ENCODE results near the gene MYBPC3. TPM values are rescaled to one million over a fixed set of nuclear protein-coding genes. Genes with fewer than 3 reads are reported as not detected.

MYBPC3 gene
- total RNA-seq, 1 experiment from 2014 or later = 0.67 TPM

DNA sequence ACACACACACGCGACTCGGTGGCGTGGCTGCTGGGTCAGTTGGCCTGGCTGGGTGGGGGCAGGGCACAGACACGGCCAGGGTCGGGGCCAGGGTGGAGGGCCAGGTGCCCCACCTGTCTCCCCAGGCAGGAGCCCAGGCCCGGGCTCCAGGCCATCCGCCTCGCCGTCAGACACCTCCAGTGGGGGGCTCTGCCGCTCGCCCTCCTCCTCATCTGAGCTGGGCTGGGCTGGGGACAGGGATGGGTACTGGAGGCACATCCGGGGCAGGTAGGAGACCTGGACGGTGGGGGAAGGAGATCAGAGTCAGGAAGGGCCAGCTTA is 6.2 kb upstream of the MYBPC3 start:
- no peaks in the 10 kb centered on the region for H3K27me3 ChIP-seq (ENCODE audit: low read length)
- no peaks in the 10 kb centered on the region for H3K9me3 ChIP-seq (ENCODE audit: low read length)
- H3K36me3 ChIP-seq (ENCODE audit: insufficient read depth, low read length) = peaks cover 20% of the 10 kb centered on the region; the same call in 1 of the 2 replicates
- no peaks in the 10 kb centered on the region for H3K9me2 ChIP-seq (replicated peaks; ENCODE audit: insufficient read depth, low read length)
- H4K20me1 ChIP-seq (ENCODE audit: insufficient read depth, low read depth, low read length) = no peaks in the 10 kb centered on the region
- no peak overlapping the region for H3K4me3 ChIP-seq (ENCODE audit: low read length)
- peaks cover 24% of the 10 kb centered on the region for H3K79me2 ChIP-seq (ENCODE audit: low read length)
- no peak overlapping the region for H3K27ac ChIP-seq (ENCODE audit: low read length)
- H2AFZ ChIP-seq (ENCODE audit: low read length) = no peak overlapping the region
- H3K4me2 ChIP-seq (ENCODE audit: low read depth, low read length, poor library complexity, severe bottlenecking) = no peak overlapping the region
- no peak for DNase-seq
- no peak overlapping the region for H3K9ac ChIP-seq (ENCODE audit: low read length)
- no peaks in the 10 kb centered on the region for H3K4me1 ChIP-seq (ENCODE audit: low read length)

DNA sequence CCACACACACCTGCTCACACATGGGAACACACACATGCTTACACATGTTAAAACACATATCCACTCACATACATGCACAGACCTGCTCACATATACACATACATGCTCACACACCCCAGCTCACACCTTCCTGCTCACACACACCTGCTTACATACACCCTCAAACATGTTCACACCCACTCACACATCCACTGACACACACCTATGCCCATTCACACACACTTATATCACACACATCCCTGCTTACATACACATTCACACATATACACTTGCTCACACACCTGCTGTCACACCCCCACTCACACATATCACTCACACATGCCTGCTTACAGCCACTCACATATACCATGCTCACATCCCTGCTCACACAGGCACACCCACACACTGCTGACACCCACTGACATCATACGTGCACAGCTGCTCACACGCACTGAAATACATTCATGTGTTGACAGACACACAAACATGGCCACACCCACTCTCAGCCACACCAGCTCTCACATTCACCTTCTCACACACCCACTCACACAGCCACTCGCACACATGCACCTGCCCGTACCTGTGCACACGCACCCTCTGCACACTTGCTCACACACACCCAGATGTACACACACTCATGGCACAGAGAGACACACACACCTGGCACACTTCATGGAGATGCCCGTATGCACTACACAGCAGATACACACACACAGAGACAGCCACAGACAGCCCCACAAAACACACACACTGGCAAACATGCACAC is 5.7 kb upstream of the MYBPC3 start:
- Histone ChIP-seq H3K9me2 (replicated peaks; ENCODE audit: insufficient read depth, low read length) (no peaks in the 10 kb centered on the region), H3K27me3 (ENCODE audit: low read length) (no peaks in the 10 kb centered on the region), H3K4me3 (ENCODE audit: low read length) (no peak overlapping the region), H3K27ac (ENCODE audit: low read length) (no peak overlapping the region), H4K20me1 (ENCODE audit: insufficient read depth, low read depth, low read length) (no peaks in the 10 kb centered on the region), H3K9me3 (ENCODE audit: low read length) (no peaks in the 10 kb centered on the region), H3K4me2 (ENCODE audit: low read depth, low read length, poor library complexity, severe bottlenecking) (no peak overlapping the region), H3K36me3 (ENCODE audit: insufficient read depth, low read length) (peaks cover 20% of the 10 kb centered on the region; the same call in 1 of the 2 replicates), H3K79me2 (ENCODE audit: low read length) (peaks cover 20% of the 10 kb centered on the region), H3K9ac (ENCODE audit: low read length) (no peak overlapping the region), H2AFZ (ENCODE audit: low read length) (no peak overlapping the region), H3K4me1 (ENCODE audit: low read length) (no peaks in the 10 kb centered on the region)
- no peak for DNase-seq

DNA sequence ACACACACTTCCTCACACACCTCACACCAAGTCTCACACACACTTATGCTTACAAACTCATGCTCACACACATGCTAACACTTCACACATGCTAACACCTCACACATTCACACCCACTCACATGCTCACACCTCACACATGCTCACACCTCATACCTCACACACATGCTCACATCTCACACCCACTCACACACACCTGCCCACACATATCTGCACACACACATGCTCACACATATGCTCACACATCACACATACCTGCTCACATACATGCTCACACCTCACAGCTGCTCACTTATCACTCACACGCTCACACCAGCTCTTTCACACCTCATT is 4.5 kb upstream of the MYBPC3 start:
- no peak overlapping the region for H3K9ac ChIP-seq (ENCODE audit: low read length)
- no peaks in the 10 kb centered on the region for H4K20me1 ChIP-seq (ENCODE audit: insufficient read depth, low read depth, low read length)
- no peaks in the 10 kb centered on the region for H3K27me3 ChIP-seq (ENCODE audit: low read length)
- no peak overlapping the region for H2AFZ ChIP-seq (ENCODE audit: low read length)
- no peak overlapping the region for H3K27ac ChIP-seq (ENCODE audit: low read length)
- no peak overlapping the region for H3K4me3 ChIP-seq (ENCODE audit: low read length)
- no peaks in the 10 kb centered on the region for H3K9me2 ChIP-seq (replicated peaks; ENCODE audit: insufficient read depth, low read length)
- H3K4me2 ChIP-seq (ENCODE audit: low read depth, low read length, poor library complexity, severe bottlenecking) = no peak overlapping the region
- no peaks in the 10 kb centered on the region for H3K9me3 ChIP-seq (ENCODE audit: low read length)
- peaks cover 13% of the 10 kb centered on the region for H3K79me2 ChIP-seq (ENCODE audit: low read length)
- H3K4me1 ChIP-seq (ENCODE audit: low read length) = no peaks in the 10 kb centered on the region
- no peak for DNase-seq
- H3K36me3 ChIP-seq (ENCODE audit: insufficient read depth, low read length) = peaks cover 17% of the 10 kb centered on the region; the same call in 1 of the 2 replicates

DNA sequence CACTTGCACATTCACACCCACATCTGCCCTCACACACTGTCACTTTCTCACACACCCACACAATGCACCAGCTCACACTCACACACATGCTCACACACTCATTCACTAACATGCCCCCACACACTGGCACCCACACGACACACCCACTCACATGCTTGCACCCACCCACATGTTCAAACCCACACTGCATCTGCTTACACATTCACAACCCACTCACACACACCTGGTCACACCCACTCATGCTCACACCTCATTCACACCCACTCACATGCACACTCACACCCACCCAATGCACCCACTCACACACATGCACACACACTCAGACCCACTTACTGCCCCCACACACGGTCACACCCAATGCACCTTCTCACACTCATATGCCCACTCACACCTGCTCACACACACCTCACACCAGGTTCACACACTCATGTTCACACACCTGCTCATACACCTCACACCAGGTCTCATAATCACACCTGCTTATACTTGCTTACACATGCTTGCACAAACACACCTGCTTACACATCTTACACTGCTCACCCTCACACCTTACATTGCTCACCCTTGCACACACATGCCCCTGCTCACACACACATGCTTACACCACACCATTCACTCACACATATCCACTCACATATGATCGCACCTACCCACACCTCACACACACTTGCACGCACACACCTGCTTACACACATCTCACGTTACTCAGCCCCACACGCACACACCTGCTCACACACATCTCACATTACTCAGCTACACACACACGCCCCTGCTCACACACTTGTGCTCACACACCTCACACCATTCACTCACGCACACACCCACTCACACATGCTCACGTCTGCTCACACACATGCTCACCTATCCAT is 3.9 kb upstream of the MYBPC3 start:
- Histone ChIP-seq H3K4me3 (ENCODE audit: low read length) (no peak overlapping the region), H4K20me1 (ENCODE audit: insufficient read depth, low read depth, low read length) (no peaks in the 10 kb centered on the region), H3K9ac (ENCODE audit: low read length) (no peak overlapping the region), H3K79me2 (ENCODE audit: low read length) (peaks cover 7% of the 10 kb centered on the region), H3K9me2 (replicated peaks; ENCODE audit: insufficient read depth, low read length) (no peaks in the 10 kb centered on the region), H3K4me2 (ENCODE audit: low read depth, low read length, poor library complexity, severe bottlenecking) (no peak overlapping the region), H3K36me3 (ENCODE audit: insufficient read depth, low read length) (peaks cover 14% of the 10 kb centered on the region; the same call in 1 of the 2 replicates), H3K27ac (ENCODE audit: low read length) (no peak overlapping the region), H3K9me3 (ENCODE audit: low read length) (no peaks in the 10 kb centered on the region), H3K27me3 (ENCODE audit: low read length) (no peaks in the 10 kb centered on the region), H2AFZ (ENCODE audit: low read length) (no peak overlapping the region), H3K4me1 (ENCODE audit: low read length) (no peaks in the 10 kb centered on the region)
- no peak for DNase-seq

DNA sequence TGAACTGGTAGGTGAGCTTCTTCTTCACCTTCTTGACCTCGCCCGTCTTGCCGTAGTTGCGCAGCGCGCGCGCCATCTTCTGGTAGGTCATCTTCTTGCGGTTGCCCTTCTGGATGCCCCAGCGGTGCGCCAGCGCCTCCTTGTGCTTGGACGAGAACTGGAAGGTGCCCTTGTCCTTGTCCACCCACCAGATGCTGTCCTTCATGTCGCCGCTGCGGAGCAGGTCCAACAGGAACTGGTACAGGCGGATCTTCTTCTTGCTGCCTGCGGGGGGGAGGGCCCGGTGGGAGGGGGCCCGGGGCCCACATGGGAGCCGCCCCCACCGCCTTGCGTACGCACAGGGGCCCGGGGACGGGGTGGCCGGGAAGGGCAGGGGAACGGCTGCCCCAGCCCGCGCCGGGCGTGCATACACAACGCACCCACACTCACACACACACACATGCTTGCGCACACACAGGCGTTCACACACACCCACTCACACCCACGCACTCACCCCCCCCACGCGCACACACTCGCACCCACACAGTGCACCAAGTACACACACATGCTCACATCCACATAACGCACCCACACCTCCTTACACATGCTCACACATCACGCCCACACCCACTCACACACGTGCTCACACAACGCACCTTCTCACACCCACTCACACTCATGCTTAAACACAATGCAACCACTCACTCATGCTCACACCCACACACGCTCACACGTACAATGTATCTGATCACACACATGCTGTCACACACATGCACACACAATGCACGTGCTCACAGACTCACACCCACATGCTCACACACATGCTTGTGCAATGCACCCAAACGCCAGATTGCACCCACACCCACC is 3.0 kb upstream of the MYBPC3 start:
- no peaks in the 10 kb centered on the region for H3K27me3 ChIP-seq (ENCODE audit: low read length)
- DNase-seq = peak; percentile 58
- peaks cover 10% of the 10 kb centered on the region; the same call in 1 of the 2 replicates for H3K36me3 ChIP-seq (ENCODE audit: insufficient read depth, low read length)
- no peaks in the 10 kb centered on the region for H3K4me1 ChIP-seq (ENCODE audit: low read length)
- no peak overlapping the region for H3K4me2 ChIP-seq (ENCODE audit: low read depth, low read length, poor library complexity, severe bottlenecking)
- H3K9me3 ChIP-seq (ENCODE audit: low read length) = no peaks in the 10 kb centered on the region
- no peak overlapping the region for H3K4me3 ChIP-seq (ENCODE audit: low read length)
- H4K20me1 ChIP-seq (ENCODE audit: insufficient read depth, low read depth, low read length) = no peaks in the 10 kb centered on the region
- H3K9ac ChIP-seq (ENCODE audit: low read length) = no peak overlapping the region
- no peaks in the 10 kb centered on the region for H3K9me2 ChIP-seq (replicated peaks; ENCODE audit: insufficient read depth, low read length)
- H3K79me2 ChIP-seq (ENCODE audit: low read length) = peaks cover 3% of the 10 kb centered on the region; the same call in 1 of the 2 replicates
- no peak overlapping the region for H2AFZ ChIP-seq (ENCODE audit: low read length)
- no peak overlapping the region for H3K27ac ChIP-seq (ENCODE audit: low read length)

DNA sequence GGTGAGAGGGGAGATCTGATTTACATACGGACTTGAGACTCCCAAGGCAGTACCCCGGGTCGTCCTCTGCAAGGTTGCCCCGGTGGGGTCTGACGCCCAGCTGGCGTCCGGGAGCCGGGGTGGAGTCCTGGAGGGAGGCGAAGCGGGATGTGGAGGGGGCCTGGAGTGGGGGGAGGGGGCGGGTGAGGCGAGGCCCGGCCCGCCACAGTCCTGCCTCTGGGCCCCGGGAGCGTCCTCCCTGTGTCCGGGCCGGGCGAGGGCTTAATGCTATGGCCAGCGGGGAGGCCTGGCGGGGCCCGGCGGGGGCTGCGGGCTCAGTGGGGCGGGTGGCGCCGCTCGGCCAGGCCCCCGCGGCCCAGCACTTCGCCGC is 2.4 kb upstream of the MYBPC3 start:
- no peaks in the 10 kb centered on the region for H3K27me3 ChIP-seq (ENCODE audit: low read length)
- no peaks in the 10 kb centered on the region; the same call in 1 of the 2 replicates for H3K79me2 ChIP-seq (ENCODE audit: low read length)
- no peaks in the 10 kb centered on the region for H4K20me1 ChIP-seq (ENCODE audit: insufficient read depth, low read depth, low read length)
- no peaks in the 10 kb centered on the region for H3K4me1 ChIP-seq (ENCODE audit: low read length)
- H3K4me3 ChIP-seq (ENCODE audit: low read length) = no peak overlapping the region
- DNase-seq = no peak
- H3K9ac ChIP-seq (ENCODE audit: low read length) = no peak overlapping the region
- peaks cover 6% of the 10 kb centered on the region; the same call in 1 of the 2 replicates for H3K36me3 ChIP-seq (ENCODE audit: insufficient read depth, low read length)
- H3K27ac ChIP-seq (ENCODE audit: low read length) = no peak overlapping the region
- H2AFZ ChIP-seq (ENCODE audit: low read length) = no peak overlapping the region
- H3K4me2 ChIP-seq (ENCODE audit: low read depth, low read length, poor library complexity, severe bottlenecking) = no peak overlapping the region
- H3K9me2 ChIP-seq (replicated peaks; ENCODE audit: insufficient read depth, low read length) = no peaks in the 10 kb centered on the region
- H3K9me3 ChIP-seq (ENCODE audit: low read length) = no peaks in the 10 kb centered on the region

DNA sequence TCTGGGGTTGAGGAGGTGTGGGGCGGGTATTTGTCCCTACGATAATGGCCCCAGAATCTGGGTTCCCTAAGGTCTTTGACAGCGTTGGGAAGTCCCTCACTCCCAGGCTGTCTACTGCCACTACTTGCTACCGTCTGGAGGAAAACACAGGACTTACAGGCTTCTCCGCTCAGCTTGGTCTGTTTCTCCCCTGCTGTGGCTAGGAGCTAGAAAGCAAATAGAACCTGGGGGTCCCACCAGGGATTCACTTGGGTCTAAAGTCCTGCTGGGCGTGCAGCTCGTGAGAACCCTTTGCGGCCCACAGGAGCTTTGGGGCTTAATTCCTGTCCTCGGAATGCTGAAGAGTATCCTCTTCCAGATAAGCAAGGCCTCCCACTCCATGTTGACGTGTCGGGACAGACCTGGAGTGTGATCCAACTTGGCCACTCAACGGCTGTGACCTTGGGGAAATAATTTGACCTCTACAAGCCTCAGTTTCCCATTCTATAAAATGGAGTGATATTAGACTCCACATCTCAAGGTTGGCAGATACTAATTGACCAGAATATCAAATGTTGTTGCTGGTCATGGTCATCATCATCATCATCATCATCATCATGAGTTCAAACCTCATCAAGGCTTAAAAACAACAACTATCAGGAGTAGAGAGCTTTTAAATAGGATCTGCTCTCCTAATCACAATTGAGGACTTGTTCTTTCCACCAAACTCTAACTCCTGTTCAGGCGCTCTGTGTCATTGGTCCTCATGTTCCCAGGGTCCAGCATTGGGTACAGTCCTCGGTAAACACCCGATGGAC is 1.7 kb upstream of the MYBPC3 start:
- H3K4me3 ChIP-seq (ENCODE audit: low read length) = no peak overlapping the region
- no peak overlapping the region for H2AFZ ChIP-seq (ENCODE audit: low read length)
- no peak overlapping the region for H3K27ac ChIP-seq (ENCODE audit: low read length)
- peaks cover 3% of the 10 kb centered on the region; the same call in 1 of the 2 replicates for H3K36me3 ChIP-seq (ENCODE audit: insufficient read depth, low read length)
- H4K20me1 ChIP-seq (ENCODE audit: insufficient read depth, low read depth, low read length) = no peaks in the 10 kb centered on the region
- no peaks in the 10 kb centered on the region for H3K27me3 ChIP-seq (ENCODE audit: low read length)
- peaks cover 5% of the 10 kb centered on the region for H3K4me1 ChIP-seq (ENCODE audit: low read length)
- no peak overlapping the region for H3K4me2 ChIP-seq (ENCODE audit: low read depth, low read length, poor library complexity, severe bottlenecking)
- no peaks in the 10 kb centered on the region for H3K9me3 ChIP-seq (ENCODE audit: low read length)
- no peak overlapping the region for H3K9ac ChIP-seq (ENCODE audit: low read length)
- H3K79me2 ChIP-seq (ENCODE audit: low read length) = no peaks in the 10 kb centered on the region
- no peak for DNase-seq
- H3K9me2 ChIP-seq (replicated peaks; ENCODE audit: insufficient read depth, low read length) = no peaks in the 10 kb centered on the region

Measured in Karpas-422 (cell line).